Fibroblast of mammary gland (primary cell): ENCODE data around the gene PCNX2.

Experiments used
- DNase-seq: peaks from one replicate; pipeline ENCODE4 v3.0.0-alpha.2; 2010; ENCODE audit warnings: low read depth
- H3K4me3 ChIP-seq: 2 replicates; pipeline ENCODE4 v1.5.1; 2011; ENCODE audit warnings: low read depth, mild to moderate bottlenecking, low read length, moderate library complexity; ENCODE audit not compliant: control insufficient read depth
- CTCF ChIP-seq: conservative IDR thresholded peaks from 2 replicates; pipeline ENCODE4 v1.5.1; 2011; ENCODE audit warnings: low read depth, low read length, inconsistent platforms; ENCODE audit not compliant: control insufficient read depth, insufficient read depth

PCNX2 gene

GRCh38 chr1:233033361-233033760 lies 262.2 kb downstream of the PCNX2 start:
- H3K4me3 ChIP-seq, result no peak overlapping the region
- TF ChIP-seq CTCF, result no peak
- DNase-seq, result peak; percentile 76

GRCh38 chr1:233032916-233033315 lies 262.6 kb downstream of the PCNX2 start:
- no peak overlapping the region for H3K4me3 ChIP-seq
- no peak for DNase-seq
- no peak for TF ChIP-seq CTCF

- TF ChIP-seq CTCF, result no peak
- no peak for DNase-seq
These were observed 264.0 kb downstream of the PCNX2 start for GRCh38 chr1:233031521-233031920.

GRCh38 chr1:233027046-233027445 lies 268.5 kb downstream of the PCNX2 start:
- H3K4me3 ChIP-seq, result no peak overlapping the region
- TF ChIP-seq CTCF, result no peak
- DNase-seq, result no peak

More at GRCh38 chr1:233031521-233031920, 264.0 kb downstream of the PCNX2 start:
- no peak overlapping the region for H3K4me3 ChIP-seq

GRCh38 chr1:233025567-233025966 lies 270.0 kb downstream of the PCNX2 start:
- no peak for TF ChIP-seq CTCF
- DNase-seq, result no peak
- H3K4me3 ChIP-seq, result no peak overlapping the region

GRCh38 chr1:233025157-233025556 lies 270.4 kb downstream of the PCNX2 start:
- H3K4me3 ChIP-seq, result no peak overlapping the region
- peak; percentile 12 for DNase-seq
- TF ChIP-seq CTCF, result peak; percentile 34

GRCh38 chr1:233024199-233024598 lies 271.3 kb downstream of the PCNX2 start:
- no peak for TF ChIP-seq CTCF
- no peak overlapping the region for H3K4me3 ChIP-seq
- DNase-seq, result no peak
